Measurements from ENCODE around the gene ATP6V0A1. TPM values are rescaled to one million over a fixed set of nuclear protein-coding genes. Genes with fewer than 3 reads are reported as not detected.
"Not testable (repeated sequence)": the region's sequence is repeated elsewhere in the genome, so short reads cannot be mapped to it uniquely, and the experiment has no call there.

The ATP6V0A1 gene
- 100 to 1,000 TPM in 1 of 2 donors, 10 to 100 TPM in 1; 71.1 to 321 TPM for total RNA-seq
- 100 to 1,000 TPM; 179 to 218 TPM for polyA plus RNA-seq (ENCODE audit: insufficient read length in 2 of 2)
- long read RNA-seq, donor 1, full-length matches to known transcripts = 71 of 86 reads
- long read RNA-seq, donor 1, partial matches to known transcripts = 6 of 86 reads
- long read RNA-seq, donor 1, other reads (novel, unspliced or antisense) = 9 of 86 reads
- long read RNA-seq, donor 2, full-length matches to known transcripts = 41 of 46 reads
- long read RNA-seq, donor 2, partial matches to known transcripts = 5 of 46 reads
- long read RNA-seq, donor 2, other reads (novel, unspliced or antisense) = 0 of 46 reads
- long read RNA-seq, donor 3, full-length matches to known transcripts = 55 of 66 reads
- long read RNA-seq, donor 3, partial matches to known transcripts = 11 of 66 reads
- long read RNA-seq, donor 3, other reads (novel, unspliced or antisense) = 0 of 66 reads
- long read RNA-seq, donor 4, full-length matches to known transcripts = 23 of 23 reads
- long read RNA-seq, donor 4, partial matches to known transcripts = 0 of 23 reads
- long read RNA-seq, donor 4, other reads (novel, unspliced or antisense) = 0 of 23 reads

GRCh38 chr17:42458497-42459255, at the start of gene ATP6V0A1:
Gene ATP6V0A1 (plus strand): TSS chr17:42458878. CDS start chr17:42460895, 2,017 bp downstream.
- WGBS (ENCODE audit: insufficient coverage) = 0% methylated on average over 34 of the region's 45 CpGs
- DNase-seq (ENCODE audit: low read depth in 4 of 6, low spot score in 6 of 6) = peak; percentile 77 to 98 (median 87)
- Histone ChIP-seq H3K4me3 (ENCODE audit: low read depth, low read length) (peak within 1 kb of the TSS; percentile 96), H3K27ac (ENCODE audit: low read depth, low read length) (peak within 1 kb of the TSS; percentile 99), H3K9me3 (ENCODE audit: control insufficient read depth, insufficient read depth, low read length) (no peaks in the 10 kb centered on the region), H3K36me3 (ENCODE audit: control insufficient read depth, insufficient read depth, low read length) (peaks cover 19% of the 10 kb centered on the region), H3K4me1 (ENCODE audit: control insufficient read depth, insufficient read depth, low read length) (peaks cover 18% of the 10 kb centered on the region), H3K27me3 (ENCODE audit: control insufficient read depth, insufficient read depth, low read length) (no peaks in the 10 kb centered on the region)

DNA sequence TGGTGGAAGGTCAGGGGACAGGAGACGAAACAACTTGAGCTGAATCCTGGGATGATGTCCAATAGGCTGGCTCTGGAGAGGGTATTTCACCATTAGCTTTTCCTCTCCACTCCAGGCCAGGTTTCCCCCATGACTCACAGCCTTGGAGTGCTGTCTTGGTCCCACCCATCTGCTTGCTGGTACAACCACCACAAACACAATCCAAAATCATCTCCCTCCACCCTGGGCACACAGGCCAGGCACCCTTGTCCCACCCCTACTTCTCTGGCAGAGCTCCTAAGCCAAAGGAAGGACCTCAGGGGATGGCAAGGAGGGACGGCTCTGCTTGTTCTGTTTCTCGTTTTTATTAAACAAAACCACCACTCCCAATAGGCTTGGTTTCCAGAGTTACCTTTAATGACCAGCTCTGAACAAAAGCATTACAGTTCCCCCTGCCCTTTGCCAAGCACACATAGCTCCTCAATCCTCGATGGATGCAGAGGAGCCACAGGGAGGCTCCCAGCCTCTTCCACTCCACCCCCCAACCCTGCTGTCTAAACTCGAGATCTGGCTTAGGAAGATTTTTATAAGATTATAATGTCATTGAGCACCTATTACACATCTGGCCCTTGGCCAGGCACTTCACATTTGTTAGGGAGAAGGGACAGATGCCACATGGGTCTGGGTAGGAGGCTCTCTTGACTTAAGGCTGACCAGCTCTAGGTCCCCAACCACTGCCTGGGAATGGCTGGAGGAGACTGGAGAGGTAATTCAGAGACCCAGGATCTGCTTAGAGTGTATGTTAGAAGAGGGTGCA, 49.0 kb upstream of the ATP6V0A1 start:
- WGBS (ENCODE audit: insufficient coverage) = 23% methylated on average over 3 of the region's 5 CpGs
- Histone ChIP-seq H3K36me3 (ENCODE audit: control insufficient read depth, insufficient read depth, low read length) (peaks cover 5% of the 10 kb centered on the region), H3K27me3 (ENCODE audit: control insufficient read depth, insufficient read depth, low read length) (peaks cover 3% of the 10 kb centered on the region), H3K4me3 (ENCODE audit: low read depth, low read length) (no peak overlapping the region), H3K4me1 (ENCODE audit: control insufficient read depth, insufficient read depth, low read length) (peaks cover 48% of the 10 kb centered on the region), H3K27ac (ENCODE audit: low read depth, low read length) (peak overlapping the region; percentile 57), H3K9me3 (ENCODE audit: control insufficient read depth, insufficient read depth, low read length) (no peaks in the 10 kb centered on the region)
- DNase-seq (ENCODE audit: low read depth in 4 of 6, low spot score in 6 of 6) = peak in 1 of 6 donors; percentile 55

GRCh38 chr17:42410319-42410685, 48.4 kb upstream of the ATP6V0A1 start:
- Histone ChIP-seq H3K4me1 (ENCODE audit: control insufficient read depth, insufficient read depth, low read length) (peaks cover 51% of the 10 kb centered on the region), H3K36me3 (ENCODE audit: control insufficient read depth, insufficient read depth, low read length) (no peaks in the 10 kb centered on the region), H3K9me3 (ENCODE audit: control insufficient read depth, insufficient read depth, low read length) (no peaks in the 10 kb centered on the region), H3K4me3 (ENCODE audit: low read depth, low read length) (no peak overlapping the region), H3K27ac (ENCODE audit: low read depth, low read length) (peak overlapping the region; percentile 42), H3K27me3 (ENCODE audit: control insufficient read depth, insufficient read depth, low read length) (no peaks in the 10 kb centered on the region)
- no peak for DNase-seq (ENCODE audit: low read depth in 4 of 6, low spot score in 6 of 6)
- WGBS (ENCODE audit: insufficient coverage) = 75% methylated on average over 3 of the region's 5 CpGs

GRCh38 chr17:42411361-42411760, 47.3 kb upstream of the ATP6V0A1 start:
- Histone ChIP-seq H3K36me3 (ENCODE audit: control insufficient read depth, insufficient read depth, low read length) (no peaks in the 10 kb centered on the region), H3K27me3 (ENCODE audit: control insufficient read depth, insufficient read depth, low read length) (no peaks in the 10 kb centered on the region), H3K9me3 (ENCODE audit: control insufficient read depth, insufficient read depth, low read length) (no peaks in the 10 kb centered on the region), H3K27ac (ENCODE audit: low read depth, low read length) (no peak overlapping the region), H3K4me3 (ENCODE audit: low read depth, low read length) (no peak overlapping the region), H3K4me1 (ENCODE audit: control insufficient read depth, insufficient read depth, low read length) (peaks cover 44% of the 10 kb centered on the region)
- whole genome bisulfite sequencing (ENCODE audit: insufficient coverage) = 50% methylated on average over 2 of the region's 4 CpGs
- peak in 1 of 6 donors; percentile 25 for DNase-seq (ENCODE audit: low read depth in 4 of 6, low spot score in 6 of 6)

DNA sequence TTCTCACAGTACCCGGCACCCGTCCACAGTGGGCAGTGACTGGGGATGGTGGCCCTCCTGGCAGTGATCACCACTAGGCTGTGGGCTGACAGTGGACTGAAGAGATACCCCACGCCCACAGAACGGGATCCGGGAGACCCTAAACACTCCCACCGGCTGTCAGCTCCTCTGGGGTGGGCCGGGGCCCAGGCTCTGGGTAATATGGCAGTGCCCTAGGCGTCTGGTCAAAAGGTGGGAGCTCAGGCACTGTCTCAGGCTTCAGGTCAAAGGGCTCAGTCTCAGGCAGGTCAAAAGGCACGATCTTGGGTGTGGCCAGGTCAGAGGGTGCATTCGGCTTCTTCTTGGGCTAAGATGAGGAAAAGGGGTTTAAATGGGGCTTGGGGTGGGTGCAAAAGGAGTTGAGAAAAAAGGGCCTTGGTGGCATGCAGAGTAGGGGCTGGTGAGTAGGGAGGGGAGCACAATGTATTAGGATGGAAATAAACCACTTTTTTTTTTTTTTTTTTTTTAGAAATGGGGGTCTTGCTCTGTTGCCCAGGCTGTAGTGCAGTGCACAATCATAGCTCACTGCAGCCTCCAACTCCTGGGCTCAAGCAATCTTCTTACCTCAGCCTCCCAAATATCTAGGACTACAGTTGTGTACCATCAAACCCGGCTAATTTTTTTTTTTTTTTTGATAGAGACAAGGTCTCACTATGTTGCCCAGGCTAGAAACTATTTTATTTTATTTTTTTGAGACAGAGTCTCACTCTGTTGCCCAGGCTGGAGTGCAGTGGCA, 46.6 kb upstream of the ATP6V0A1 start:
- Histone ChIP-seq H3K27ac (ENCODE audit: low read depth, low read length) (no peak overlapping the region), H3K4me1 (ENCODE audit: control insufficient read depth, insufficient read depth, low read length) (peaks cover 38% of the 10 kb centered on the region), H3K36me3 (ENCODE audit: control insufficient read depth, insufficient read depth, low read length) (no peaks in the 10 kb centered on the region), H3K27me3 (ENCODE audit: control insufficient read depth, insufficient read depth, low read length) (no peaks in the 10 kb centered on the region), H3K4me3 (ENCODE audit: low read depth, low read length) (no peak overlapping the region), H3K9me3 (ENCODE audit: control insufficient read depth, insufficient read depth, low read length) (no peaks in the 10 kb centered on the region)
- DNase-seq (ENCODE audit: low read depth in 4 of 6, low spot score in 6 of 6) = no peak
- 90% methylated on average over 10 of the region's 11 CpGs for WGBS (ENCODE audit: insufficient coverage)

DNA sequence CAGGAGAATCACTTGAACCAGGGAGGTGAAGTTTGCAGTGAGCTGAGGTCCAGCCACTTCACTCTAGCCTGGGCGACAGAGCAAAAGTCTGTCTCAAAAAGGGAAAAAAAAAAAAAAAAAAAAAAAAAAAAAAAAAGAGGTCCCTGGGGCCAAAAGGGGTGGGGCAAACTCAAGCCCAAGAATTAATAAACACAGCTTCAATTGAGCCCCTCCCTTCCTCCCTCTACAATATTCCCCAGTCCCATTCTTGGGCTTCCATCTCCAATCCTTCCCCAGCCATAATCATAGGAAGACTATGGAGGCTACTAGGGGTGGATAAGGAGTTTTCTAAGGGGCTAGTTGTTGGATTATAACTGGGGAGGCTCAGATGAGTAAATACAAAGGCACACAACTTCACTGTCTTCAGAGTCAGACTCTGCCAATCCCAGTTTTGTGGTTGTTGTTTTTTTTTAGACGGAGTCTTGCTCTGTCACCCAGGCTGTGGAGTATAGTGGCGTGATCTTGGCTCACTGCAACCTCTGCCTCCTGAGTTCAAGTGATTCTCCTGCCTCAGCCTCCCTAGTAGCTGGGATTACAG, 45.1 kb upstream of the ATP6V0A1 start:
- 100% methylated on average over 2 of the region's 3 CpGs for WGBS (ENCODE audit: insufficient coverage)
- no peak for DNase-seq (ENCODE audit: low read depth in 4 of 6, low spot score in 6 of 6)
- peaks cover 27% of the 10 kb centered on the region for H3K4me1 ChIP-seq (ENCODE audit: control insufficient read depth, insufficient read depth, low read length)
- no peak overlapping the region for H3K27ac ChIP-seq (ENCODE audit: low read depth, low read length)
- H3K9me3 ChIP-seq (ENCODE audit: control insufficient read depth, insufficient read depth, low read length) = no peaks in the 10 kb centered on the region
- no peak overlapping the region for H3K4me3 ChIP-seq (ENCODE audit: low read depth, low read length)
- no peaks in the 10 kb centered on the region for H3K27me3 ChIP-seq (ENCODE audit: control insufficient read depth, insufficient read depth, low read length)
- no peaks in the 10 kb centered on the region for H3K36me3 ChIP-seq (ENCODE audit: control insufficient read depth, insufficient read depth, low read length)

GRCh38 chr17:42414704-42415409, 43.8 kb upstream of the ATP6V0A1 start:
- 65% methylated on average over 4 of the region's 7 CpGs for WGBS (ENCODE audit: insufficient coverage)
- DNase-seq (ENCODE audit: low read depth in 4 of 6, low spot score in 6 of 6) = no peak
- Histone ChIP-seq H3K4me1 (ENCODE audit: control insufficient read depth, insufficient read depth, low read length) (peaks cover 17% of the 10 kb centered on the region), H3K36me3 (ENCODE audit: control insufficient read depth, insufficient read depth, low read length) (no peaks in the 10 kb centered on the region), H3K27ac (ENCODE audit: low read depth, low read length) (no peak overlapping the region), H3K4me3 (ENCODE audit: low read depth, low read length) (no peak overlapping the region), H3K27me3 (ENCODE audit: control insufficient read depth, insufficient read depth, low read length) (peaks cover 5% of the 10 kb centered on the region), H3K9me3 (ENCODE audit: control insufficient read depth, insufficient read depth, low read length) (no peaks in the 10 kb centered on the region)

GRCh38 chr17:42417981-42418380, 40.7 kb upstream of the ATP6V0A1 start:
- Histone ChIP-seq H3K4me1 (ENCODE audit: control insufficient read depth, insufficient read depth, low read length) (peaks cover 25% of the 10 kb centered on the region), H3K27me3 (ENCODE audit: control insufficient read depth, insufficient read depth, low read length) (peaks cover 36% of the 10 kb centered on the region)
- WGBS (ENCODE audit: insufficient coverage) = no CpG with 5 or more reads among the region's 5 CpGs
- not testable (repeated sequence) for H3K4me3 ChIP-seq (ENCODE audit: low read depth, low read length); H3K9me3 ChIP-seq (ENCODE audit: control insufficient read depth, insufficient read depth, low read length); H3K36me3 ChIP-seq (ENCODE audit: control insufficient read depth, insufficient read depth, low read length); DNase-seq (ENCODE audit: low read depth in 4 of 6, low spot score in 6 of 6); H3K27ac ChIP-seq (ENCODE audit: low read depth, low read length)
